ENCODE data around the gene CAMSAP2.
"Not testable (repeated sequence)": the region's sequence is repeated elsewhere in the genome, so short reads cannot be mapped to it uniquely, and the experiment has no call there.

CAMSAP2 gene

GRCh38 chr1:200780545-200781369 lies 42.1 kb downstream of the CAMSAP2 start:
- no peak for DNase-seq (ENCODE audit: low spot score)

GRCh38 chr1:200783926-200784325 lies 45.2 kb downstream of the CAMSAP2 start:
- DNase-seq (ENCODE audit: low spot score), result no peak

- DNase-seq (ENCODE audit: low spot score), result peak; percentile 20
Observed at GRCh38 chr1:200784576-200784975, 45.9 kb downstream of the CAMSAP2 start.

- DNase-seq (ENCODE audit: low spot score), result no peak
Observed at GRCh38 chr1:200786788-200787187, 48.1 kb downstream of the CAMSAP2 start.

- DNase-seq (ENCODE audit: low spot score), result no peak
Observed at GRCh38 chr1:200787896-200788387, 49.2 kb downstream of the CAMSAP2 start.

GRCh38 chr1:200791012-200791411 lies 52.3 kb downstream of the CAMSAP2 start:
- not testable (repeated sequence) for DNase-seq (ENCODE audit: low spot score)

GRCh38 chr1:200793677-200794076 lies 55.0 kb downstream of the CAMSAP2 start:
- DNase-seq (ENCODE audit: low spot score), result no peak

- DNase-seq (ENCODE audit: low spot score), result no peak
Observed at GRCh38 chr1:200794506-200795065, 55.9 kb downstream of the CAMSAP2 start.

- peak; percentile 30 for DNase-seq (ENCODE audit: low spot score)
Observed at GRCh38 chr1:200795156-200795555, 56.5 kb downstream of the CAMSAP2 start.

GRCh38 chr1:200802042-200802441 lies 63.3 kb downstream of the CAMSAP2 start:
- DNase-seq (ENCODE audit: low spot score), result no peak

GRCh38 chr1:200802865-200803512 lies 64.3 kb downstream of the CAMSAP2 start:
- DNase-seq (ENCODE audit: low spot score), result peak; percentile 71

- no peak for DNase-seq (ENCODE audit: low spot score)
Observed at GRCh38 chr1:200805719-200806118, 67.0 kb downstream of the CAMSAP2 start.

GRCh38 chr1:200808846-200809245 lies 70.2 kb downstream of the CAMSAP2 start:
- no peak for DNase-seq (ENCODE audit: low spot score)

GRCh38 chr1:200811704-200812103 lies 73.0 kb downstream of the CAMSAP2 start:
- DNase-seq (ENCODE audit: low spot score), result no peak

- not testable (repeated sequence) for DNase-seq (ENCODE audit: low spot score)
Observed at GRCh38 chr1:200816624-200817224, 78.0 kb downstream of the CAMSAP2 start.

- no peak for DNase-seq (ENCODE audit: low spot score)
Observed at GRCh38 chr1:200818248-200818647, 79.6 kb downstream of the CAMSAP2 start.

- DNase-seq (ENCODE audit: low spot score), result no peak
Observed at GRCh38 chr1:200819726-200820125, 81.0 kb downstream of the CAMSAP2 start.

GRCh38 chr1:200831091-200831490 lies 92.4 kb downstream of the CAMSAP2 start:
- no peak for DNase-seq (ENCODE audit: low spot score)

GRCh38 chr1:200834383-200834782 lies 95.7 kb downstream of the CAMSAP2 start:
- no peak for DNase-seq (ENCODE audit: low spot score)

- DNase-seq (ENCODE audit: low spot score), result no peak
Observed at GRCh38 chr1:200836213-200836612, 97.5 kb downstream of the CAMSAP2 start.

- no peak for DNase-seq (ENCODE audit: low spot score)
Observed at GRCh38 chr1:200837931-200838571, 99.4 kb downstream of the CAMSAP2 start.
